Tibial nerve (tissue), 4 donors: ENCODE data around the gene TCEA3.

Experiments
- CTCF ChIP-seq, 5 experiments: fragments of 200-600 bp in 3 of 5; fragments of 450-650 bp in 2 of 5; sonication (generic) in 3 of 5; IDR thresholded peaks; one replicate each; pipeline ENCODE4 v1.5.1; 2016 to 2019; ENCODE audit warnings: antibody characterized with exemption in 5 of 5, mild to moderate bottlenecking in 3 of 5, moderate library complexity in 2 of 5
- EP300 ChIP-seq, 2 donors: sonication (generic); formaldehyde crosslinking; IDR thresholded peaks; one replicate each; pipeline ENCODE4 v1.6.1; 2017; ENCODE audit warnings: antibody characterized with exemption in 2 of 2, mild to moderate bottlenecking in 1 of 2
- POLR2A ChIP-seq, 2 donors: fragments of 450-650 bp; IDR thresholded peaks; one replicate each; pipeline ENCODE4 v1.6.1; 2017; ENCODE audit warnings: antibody characterized with exemption in 2 of 2, mild to moderate bottlenecking in 2 of 2, moderate library complexity in 2 of 2

DNA sequence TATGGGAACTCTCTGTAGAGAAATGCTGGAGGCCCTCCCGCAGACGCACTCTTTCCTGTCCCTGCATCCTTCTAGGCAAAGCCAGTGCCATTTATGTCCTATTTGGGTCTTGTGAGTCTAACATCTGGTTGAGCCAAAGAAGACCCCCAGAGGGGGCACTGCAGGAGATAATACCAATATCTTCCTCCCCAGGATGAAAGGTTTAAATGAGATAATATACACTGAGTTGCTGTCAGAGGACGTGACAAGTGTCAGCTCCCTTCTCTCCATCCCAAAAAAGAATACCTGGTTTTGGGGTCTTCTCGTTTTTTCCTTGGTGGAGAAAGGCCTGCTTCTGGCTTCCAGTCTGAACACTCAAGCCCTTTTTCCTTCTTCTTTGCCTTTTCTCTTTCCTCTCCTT is 7.6 kb downstream of the TCEA3 start:
- TF ChIP-seq CTCF (IDR thresholded peaks at IDR 0.05) (no peak), POLR2A (IDR thresholded peaks at IDR 0.05) (no peak), EP300 (IDR thresholded peaks at IDR 0.05) (no peak)
